ENCODE measurements around the gene HDAC7.

DNA sequence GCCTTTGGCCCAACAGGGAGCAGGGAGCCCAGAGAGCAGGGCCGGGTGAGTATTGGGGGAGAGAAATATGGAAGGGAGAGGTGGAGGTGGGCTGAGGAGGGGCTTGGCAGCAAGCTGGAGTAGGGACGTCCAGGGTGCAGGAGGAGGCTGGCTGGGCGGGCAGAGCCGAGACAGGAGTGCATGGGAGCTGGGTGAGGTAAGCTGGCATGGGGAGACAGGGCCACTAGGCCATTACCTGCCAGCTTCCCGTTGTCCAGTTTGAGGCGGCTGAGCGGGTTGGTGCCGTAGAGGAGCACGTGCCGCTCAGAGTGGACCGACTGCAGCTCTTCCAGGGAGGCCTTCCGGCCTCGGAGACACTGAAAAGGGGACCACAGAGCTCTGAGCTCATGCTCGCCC is 28.4 kb downstream of the HDAC7 start:
- TF ChIP-seq, protein P1, sequence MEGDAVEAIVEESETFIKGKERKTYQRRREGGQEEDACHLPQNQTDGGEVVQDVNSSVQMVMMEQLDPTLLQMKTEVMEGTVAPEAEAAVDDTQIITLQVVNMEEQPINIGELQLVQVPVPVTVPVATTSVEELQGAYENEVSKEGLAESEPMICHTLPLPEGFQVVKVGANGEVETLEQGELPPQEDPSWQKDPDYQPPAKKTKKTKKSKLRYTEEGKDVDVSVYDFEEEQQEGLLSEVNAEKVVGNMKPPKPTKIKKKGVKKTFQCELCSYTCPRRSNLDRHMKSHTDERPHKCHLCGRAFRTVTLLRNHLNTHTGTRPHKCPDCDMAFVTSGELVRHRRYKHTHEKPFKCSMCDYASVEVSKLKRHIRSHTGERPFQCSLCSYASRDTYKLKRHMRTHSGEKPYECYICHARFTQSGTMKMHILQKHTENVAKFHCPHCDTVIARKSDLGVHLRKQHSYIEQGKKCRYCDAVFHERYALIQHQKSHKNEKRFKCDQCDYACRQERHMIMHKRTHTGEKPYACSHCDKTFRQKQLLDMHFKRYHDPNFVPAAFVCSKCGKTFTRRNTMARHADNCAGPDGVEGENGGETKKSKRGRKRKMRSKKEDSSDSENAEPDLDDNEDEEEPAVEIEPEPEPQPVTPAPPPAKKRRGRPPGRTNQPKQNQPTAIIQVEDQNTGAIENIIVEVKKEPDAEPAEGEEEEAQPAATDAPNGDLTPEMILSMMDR (IDR thresholded peaks at IDR 0.05): no peak
- TF ChIP-seq ZFX (IDR thresholded peaks at IDR 0.05; ENCODE audit: borderline replicate concordance): no peak
